B cell (primary cell): ENCODE data around the gene FRMD4A. TPM values are rescaled to one million over a fixed set of nuclear protein-coding genes. Genes with fewer than 3 reads are reported as not detected.
"Not testable (repeated sequence)": the region's sequence is repeated elsewhere in the genome, so short reads cannot be mapped to it uniquely, and the experiment has no call there.

Experiments used
- ATAC-seq: fragments of 200-7000 bp; cut with Tn5 transposase; one replicate; pipeline ENCODE4 v1.10.0; 2021; ENCODE audit warnings: low read depth, mild to moderate bottlenecking, moderate number of reproducible peaks, moderate library complexity
- CTCF ChIA-PET: fragments of 350-600 bp; sonication (Branson Sonifier 250); formaldehyde crosslinking; loops from one replicate; lab custom pipeline; 2021; ENCODE audit warnings: antibody characterized with exemption, inconsistent platforms; lab: Charles Lee
- POLR2A ChIA-PET: fragments of 350-600 bp; sonication (Branson Sonifier 250); formaldehyde crosslinking; loops from one replicate; lab custom pipeline; 2021; ENCODE audit warnings: antibody characterized with exemption; lab: Charles Lee
- DNase-seq: peaks from one replicate; pipeline ENCODE4 v3.0.0; 2013
- H2AFZ ChIP-seq: 2 replicates; pipeline ENCODE4 v1.6.1; 2012; ENCODE audit warnings: mild to moderate bottlenecking, low read depth, low read length; ENCODE audit not compliant: insufficient read depth, poor library complexity, severe bottlenecking
- H3K27ac ChIP-seq, 2 donors: 1 replicate in 1 of 2; 2 replicates in 1 of 2; pipeline ENCODE4 v1.5.1; 2012 to 2013; ENCODE audit warnings: low read length in 2 of 2, mild to moderate bottlenecking in 2 of 2, moderate library complexity in 1 of 2
- H3K27me3 ChIP-seq, 4 experiments: fragments of 200-600 bp in 1 of 4; sonication (generic) in 1 of 4; replicated peaks in 1 of 4; 1 replicate in 2 of 4; 2 replicates in 2 of 4; pipeline versions ENCODE4 v1.6.1 to v1.7.0; 2013 to 2016; ENCODE audit warnings: low read length in 3 of 4, mild to moderate bottlenecking in 2 of 4, mixed read lengths in 1 of 4, moderate library complexity in 1 of 4; ENCODE audit not compliant: insufficient read depth in 4 of 4, control insufficient read depth in 3 of 4; ENCODE audit errors: control extremely low read depth in 1 of 4
- H3K36me3 ChIP-seq, 2 experiments: replicated peaks in 1 of 2; 1 replicate in 1 of 2; 2 replicates in 1 of 2; pipeline versions ENCODE4 v1.6.1 to v1.7.1; 2013; ENCODE audit warnings: low read length in 1 of 2; ENCODE audit not compliant: insufficient read depth in 2 of 2, control insufficient read depth in 1 of 2; ENCODE audit errors: control extremely low read depth in 1 of 2, extremely low read depth in 1 of 2
- H3K4me1 ChIP-seq, 2 donors: fragments of 200-600 bp in 1 of 2; sonication (generic) in 1 of 2; 1 replicate in 1 of 2; 2 replicates in 1 of 2; pipeline versions ENCODE4 v1.5.1 to v1.6.1; 2013 to 2017; ENCODE audit warnings: low read length in 2 of 2; ENCODE audit not compliant: control insufficient read depth in 2 of 2, insufficient read depth in 2 of 2
- H3K4me2 ChIP-seq: replicated peaks from 2 replicates; pipeline ENCODE3; 2012; ENCODE audit warnings: mild to moderate bottlenecking, low read depth, low read length; ENCODE audit not compliant: poor library complexity, severe bottlenecking
- H3K4me3 ChIP-seq, 5 experiments: fragments of 200-600 bp in 1 of 5; sonication (generic) in 1 of 5; 1 replicate in 3 of 5; 2 replicates in 2 of 5; pipeline versions ENCODE4 v1.5.1 to v1.7.0; 2011 to 2016; ENCODE audit warnings: low read length in 4 of 5, mild to moderate bottlenecking in 4 of 5, low read depth in 2 of 5, control low read depth in 1 of 5, moderate library complexity in 1 of 5; ENCODE audit not compliant: insufficient read depth in 1 of 5; ENCODE audit errors: control extremely low read depth in 1 of 5, extremely low read depth in 1 of 5
- H3K79me2 ChIP-seq: fragments of 200-600 bp; sonication (generic); one replicate; pipeline ENCODE4 v1.6.0; 2016; ENCODE audit warnings: low read length; ENCODE audit not compliant: control insufficient read depth, insufficient read depth
- H3K9ac ChIP-seq: fragments of 200-600 bp; sonication (generic); 2 replicates; pipeline ENCODE4 v1.6.1; 2017; ENCODE audit warnings: mild to moderate bottlenecking, low read length, moderate library complexity
- H3K9me3 ChIP-seq, 3 donors: one replicate each; pipeline versions ENCODE4 v1.6.1 to v1.7.1; 2013; ENCODE audit warnings: low read length in 2 of 3; ENCODE audit not compliant: control insufficient read depth in 2 of 3, insufficient read depth in 1 of 3; ENCODE audit errors: control extremely low read depth in 1 of 3
- H4K20me1 ChIP-seq: 2 replicates; pipeline ENCODE4 v1.6.0; 2012; ENCODE audit warnings: mild to moderate bottlenecking, low read length; ENCODE audit not compliant: insufficient read depth, control insufficient read depth, poor library complexity, severe bottlenecking
- H3K27ac Mint-ChIP-seq: one replicate; pipeline ENCODE4 v1.8.0; 2021; ENCODE audit warnings: mixed read lengths
- H3K27me3 Mint-ChIP-seq: one replicate; pipeline ENCODE4 v1.8.0; 2021; ENCODE audit warnings: mixed read lengths
- H3K4me1 Mint-ChIP-seq: one replicate; pipeline ENCODE4 v1.8.0; 2021; ENCODE audit warnings: mixed read lengths
- H3K4me3 Mint-ChIP-seq: one replicate; pipeline ENCODE4 v1.8.0; 2021; ENCODE audit warnings: mixed read lengths
- H3K9me3 Mint-ChIP-seq: one replicate; pipeline ENCODE4 v1.8.0; 2022; ENCODE audit warnings: mixed read lengths; ENCODE audit not compliant: insufficient read depth
- EZH2 ChIP-seq: IDR thresholded peaks from 2 replicates; pipeline ENCODE4 v1.6.1; 2012; ENCODE audit warnings: borderline replicate concordance, low read depth, mild to moderate bottlenecking, moderate library complexity, low read length; ENCODE audit not compliant: insufficient read depth, poor library complexity, severe bottlenecking
- WGBS: methylation state at CpG from one replicate; pipeline ENCODE4 v1.1.5; 2013; ENCODE audit warnings: missing lambda C conversion rate; ENCODE audit not compliant: insufficient coverage; 5-methylcytosine and 5-hydroxymethylcytosine counted together
- intact Hi-C: fragments of 100-400 bp; cut with micrococcal nuclease; formaldehyde crosslinking; loops from one replicate; pipeline ENCODE4 v1.10.0; 2022
- polyA plus RNA-seq: library from polyadenylated mRNA; depleted of rRNA; stranded (reverse); fragments of >200 nt; gene quantifications from 2 replicates; pipeline ENCODE4 v1.2.3, GENCODE V29; 2012
- total RNA-seq, 2 donors: library from RNA; stranded (reverse); fragments of 120-200 nt in 1 of 2; gene quantifications; 1 replicate in 1 of 2; 2 replicates in 1 of 2; pipeline versions ENCODE4 v1.2.3 to v1.2.4, GENCODE V29; 2013 to 2022
- TF ChIP-seq, protein P1 (sequence below): fragments of 200-600 bp; IDR thresholded peaks from one replicate; pipeline ENCODE4 v1.8.0; 2022; ENCODE audit warnings: antibody characterized with exemption, mild to moderate bottlenecking

The FRMD4A gene
- total and polyA plus RNA-seq, 2 donors (not counting 1 experiment from before 2014, with no cell fraction given) = 0.76 to 3.4 TPM

- H3K4me3 ChIP-seq, POLR2A ChIA-PET: not testable (repeated sequence)
Observed at GRCh38 chr10:13865220-13865619, 465.5 kb downstream of the FRMD4A start.

GRCh38 chr10:13862546-13863233 lies 468.0 kb downstream of the FRMD4A start:
- POLR2A ChIA-PET = no interaction called here
- H3K27me3 Mint-ChIP-seq = peaks cover 10% of the 10 kb centered on the region
- TF ChIP-seq, protein P1, sequence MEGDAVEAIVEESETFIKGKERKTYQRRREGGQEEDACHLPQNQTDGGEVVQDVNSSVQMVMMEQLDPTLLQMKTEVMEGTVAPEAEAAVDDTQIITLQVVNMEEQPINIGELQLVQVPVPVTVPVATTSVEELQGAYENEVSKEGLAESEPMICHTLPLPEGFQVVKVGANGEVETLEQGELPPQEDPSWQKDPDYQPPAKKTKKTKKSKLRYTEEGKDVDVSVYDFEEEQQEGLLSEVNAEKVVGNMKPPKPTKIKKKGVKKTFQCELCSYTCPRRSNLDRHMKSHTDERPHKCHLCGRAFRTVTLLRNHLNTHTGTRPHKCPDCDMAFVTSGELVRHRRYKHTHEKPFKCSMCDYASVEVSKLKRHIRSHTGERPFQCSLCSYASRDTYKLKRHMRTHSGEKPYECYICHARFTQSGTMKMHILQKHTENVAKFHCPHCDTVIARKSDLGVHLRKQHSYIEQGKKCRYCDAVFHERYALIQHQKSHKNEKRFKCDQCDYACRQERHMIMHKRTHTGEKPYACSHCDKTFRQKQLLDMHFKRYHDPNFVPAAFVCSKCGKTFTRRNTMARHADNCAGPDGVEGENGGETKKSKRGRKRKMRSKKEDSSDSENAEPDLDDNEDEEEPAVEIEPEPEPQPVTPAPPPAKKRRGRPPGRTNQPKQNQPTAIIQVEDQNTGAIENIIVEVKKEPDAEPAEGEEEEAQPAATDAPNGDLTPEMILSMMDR = no peak
- no peak for TF ChIP-seq EZH2
- Histone ChIP-seq H3K4me3 (no peak overlapping the region), H3K4me1 (no peaks in the 10 kb centered on the region), H3K27me3 (peaks cover 0 to 3% (median 0%) of the 10 kb centered on the region in 4 experiments), H3K27ac (no peak overlapping the region), H3K9ac (no peak overlapping the region), H3K9me3 (no peaks in the 10 kb centered on the region), H3K36me3 (no peaks in the 10 kb centered on the region), H2AFZ (no peak overlapping the region), H4K20me1 (no peaks in the 10 kb centered on the region), H3K79me2 (no peaks in the 10 kb centered on the region), H3K4me2 (no peak overlapping the region)
- CTCF ChIA-PET = no interaction called here
- no peak for DNase-seq
- H3K9me3 Mint-ChIP-seq = no peaks in the 10 kb centered on the region
- no peak for ATAC-seq
- no peak overlapping the region for H3K27ac Mint-ChIP-seq
- intact Hi-C loops = no loop called here
- no peaks in the 10 kb centered on the region for H3K4me1 Mint-ChIP-seq
- H3K4me3 Mint-ChIP-seq = no peak overlapping the region
- 40% methylated on average over 1 of the region's 3 CpGs for WGBS

More at GRCh38 chr10:13865220-13865619, 465.5 kb downstream of the FRMD4A start:
- H2AFZ ChIP-seq, H3K27me3 ChIP-seq, H3K9me3 ChIP-seq, H3K4me3 Mint-ChIP-seq, H3K27me3 Mint-ChIP-seq, H3K9me3 Mint-ChIP-seq, H3K36me3 ChIP-seq, H3K27ac Mint-ChIP-seq, H3K4me2 ChIP-seq, H4K20me1 ChIP-seq, H3K79me2 ChIP-seq, H3K27ac ChIP-seq, H3K9ac ChIP-seq, CTCF ChIA-PET, H3K4me1 ChIP-seq, H3K4me1 Mint-ChIP-seq, DNase-seq, intact Hi-C loops, ATAC-seq: not testable (repeated sequence)
- 100% methylated on average over 1 of the region's 4 CpGs for WGBS
